K562 (cell line): ENCODE measurements around the gene RHOB. TPM values are rescaled to one million over a fixed set of nuclear protein-coding genes. Genes with fewer than 3 reads are reported as not detected.

Experiments used
- NFIX ChIP-seq: fragments of 250-450 bp; sonication (Bioruptor Pico); IDR thresholded peaks from 2 replicates; pipeline ENCODE4 v1.4.0; 2020; ENCODE audit warnings: low read depth, mild to moderate bottlenecking, moderate library complexity
- SMC3 ChIP-seq: conservative IDR thresholded peaks from 2 replicates; pipeline ENCODE4 v1.6.1; 2011; ENCODE audit warnings: low read depth, low read length, improper control_type of control experiment; ENCODE audit not compliant: insufficient read depth
- XRCC4 ChIP-seq: IDR thresholded peaks from one replicate; pipeline ENCODE4 v1.6.1; 2011; ENCODE audit not compliant: insufficient read depth, insufficient read length; ENCODE audit errors: extremely low read depth
- ZNF184 ChIP-seq: sonication (generic); formaldehyde crosslinking; IDR thresholded peaks from 2 replicates; pipeline ENCODE4 v1.5.0; 2020; ENCODE audit warnings: missing genetic modification reagents
- polyA plus RNA-seq, 8 experiments: library from polyadenylated mRNA; depleted of rRNA in 4 of 8; stranded (reverse) in 5 of 8; unstranded in 3 of 8; fragments of >200 nt; fragmentation: Nextera tagmentation in 2 of 8; fragmentation: Illumina TruSeq in 1 of 8; extraction: Ambion mirVana in 2 of 8; extraction: Trizol in 1 of 8; gene quantifications; 2 replicates each; pipeline versions ENCODE4 v1.2.1 to v1.2.3, GENCODE V29; 2011 to 2014; ENCODE audit warnings: inconsistent platforms in 1 of 8, missing spikeins in 1 of 8
- total RNA-seq, 7 experiments: library from RNA; depleted of rRNA in 6 of 7; stranded (reverse); fragments of >200 nt in 6 of 7; fragmentation: Illumina TruSeq in 2 of 7; extraction: Trizol in 2 of 7; gene quantifications; 2 replicates each; pipeline versions ENCODE4 v1.2.1 to v1.2.3, GENCODE V29; 2011 to 2021; ENCODE audit warnings: low replicate concordance in 1 of 7
- TF ChIP-seq, protein P1 (sequence below): fragments of 250-450 bp; sonication (Bioruptor Pico); IDR thresholded peaks from 2 replicates; pipeline ENCODE4 v1.5.0; 2021; ENCODE audit warnings: mild to moderate bottlenecking, moderate library complexity
- TF ChIP-seq, protein P2 (sequence below): fragments of 200-800 bp; sonication (Bioruptor generic); IDR thresholded peaks from 2 replicates; pipeline ENCODE4 v1.6.1; 2016; ENCODE audit warnings: missing genetic modification characterization, missing compliant biosample characterization

The RHOB gene
- total and polyA plus RNA-seq, 9 of the 15 experiments (the other 6 are each of a cell fraction or from before 2014, with no cell fraction given): 0.07 to 4.8 (median 1.1) TPM

DNA sequence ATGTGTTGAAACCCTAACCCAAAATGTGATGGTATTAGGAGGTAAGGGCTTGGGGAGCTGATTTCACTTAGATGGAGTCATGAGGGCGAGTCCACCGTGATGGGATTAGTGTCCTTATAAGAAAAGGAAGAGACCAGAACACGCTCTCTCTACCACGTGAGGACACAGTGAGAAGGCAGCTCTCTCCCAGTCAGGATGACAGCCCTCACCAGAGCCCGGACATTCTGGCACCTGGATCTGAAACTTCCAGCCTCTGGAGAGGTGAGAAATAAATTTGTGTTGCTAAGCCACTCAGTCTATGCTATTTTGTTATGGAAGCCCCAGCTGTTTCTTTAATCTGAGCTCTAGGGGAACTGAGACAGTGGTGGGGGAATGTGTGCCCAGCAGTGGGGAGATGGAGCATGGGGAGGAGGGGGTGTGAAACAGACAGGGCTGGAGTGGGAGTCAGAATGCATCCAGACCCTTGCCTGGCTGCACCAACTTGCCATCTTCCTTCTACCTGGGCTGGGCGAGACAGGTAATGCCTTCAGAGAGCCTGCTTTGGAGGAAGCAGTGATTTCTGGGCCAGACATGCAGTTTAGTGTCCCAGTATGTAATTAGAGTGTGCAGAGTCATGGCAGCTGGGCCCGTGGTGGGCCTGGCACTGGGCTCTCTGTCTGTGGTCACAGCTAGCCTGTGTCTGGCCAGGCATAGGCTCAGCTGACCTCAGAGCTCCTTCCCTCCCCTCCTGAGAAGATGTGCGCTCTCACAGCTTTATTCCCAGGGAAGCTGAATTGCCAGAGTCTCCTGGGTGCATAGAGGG is 38.1 kb downstream of the RHOB start (continued):
- TF ChIP-seq, protein P1, sequence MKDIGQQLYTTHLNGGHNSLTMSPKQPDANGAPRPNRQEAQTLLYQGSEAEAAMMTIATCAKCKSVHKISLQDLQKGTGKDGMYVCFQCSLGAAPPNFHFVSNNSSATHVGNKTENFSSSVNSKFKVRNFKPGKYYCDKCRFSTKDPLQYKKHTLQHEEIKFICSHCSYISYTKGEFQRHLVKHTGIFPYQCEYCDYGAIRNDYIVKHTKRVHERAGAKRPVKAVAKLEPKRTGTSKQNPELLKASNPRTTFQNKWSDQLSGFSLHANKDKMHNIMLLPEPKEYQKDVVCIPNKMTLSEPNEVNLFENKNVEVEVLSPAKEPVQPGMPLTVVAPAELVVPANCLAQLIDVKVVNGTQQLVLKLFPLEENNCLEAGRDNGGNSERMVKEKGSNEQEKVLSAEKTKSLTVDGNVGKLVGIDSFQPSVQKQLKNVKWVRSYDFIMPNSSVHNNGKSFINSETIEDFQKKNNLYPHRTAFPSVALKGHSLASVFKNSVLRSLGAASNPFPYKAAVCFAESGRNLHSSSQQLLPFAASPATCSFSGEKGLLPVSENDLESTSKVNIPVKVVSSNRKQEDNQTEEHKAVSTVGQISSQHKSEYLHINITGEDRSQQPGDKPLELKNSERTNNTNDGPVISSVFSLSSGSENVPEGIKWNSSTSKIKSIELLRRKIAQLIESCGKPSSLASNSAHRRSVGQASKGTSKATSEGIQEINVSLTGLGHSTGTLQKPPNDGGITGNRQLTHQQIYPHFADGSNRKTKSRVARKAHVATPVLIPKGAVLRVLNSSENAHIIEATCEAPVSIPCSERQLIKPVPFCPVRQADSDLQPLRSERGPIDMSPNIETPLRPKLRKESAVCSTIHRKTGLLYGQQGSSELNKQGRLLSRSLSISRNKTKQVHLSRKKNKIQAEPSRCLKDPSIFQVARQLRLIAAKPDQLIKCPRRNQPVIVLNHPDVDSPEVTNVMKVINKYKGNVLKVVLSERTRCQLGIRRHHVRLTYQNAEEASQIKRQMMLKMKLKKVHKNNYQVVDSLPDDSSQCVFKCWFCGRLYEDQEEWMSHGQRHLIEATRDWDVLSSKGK (CRISPR knock-in tag): no peak
- TF ChIP-seq SMC3 (no peak), ZNF184 (CRISPR knock-in tag) (no peak), NFIX (CRISPR knock-in tag) (no peak), XRCC4 (no peak)
- TF ChIP-seq, protein P2, sequence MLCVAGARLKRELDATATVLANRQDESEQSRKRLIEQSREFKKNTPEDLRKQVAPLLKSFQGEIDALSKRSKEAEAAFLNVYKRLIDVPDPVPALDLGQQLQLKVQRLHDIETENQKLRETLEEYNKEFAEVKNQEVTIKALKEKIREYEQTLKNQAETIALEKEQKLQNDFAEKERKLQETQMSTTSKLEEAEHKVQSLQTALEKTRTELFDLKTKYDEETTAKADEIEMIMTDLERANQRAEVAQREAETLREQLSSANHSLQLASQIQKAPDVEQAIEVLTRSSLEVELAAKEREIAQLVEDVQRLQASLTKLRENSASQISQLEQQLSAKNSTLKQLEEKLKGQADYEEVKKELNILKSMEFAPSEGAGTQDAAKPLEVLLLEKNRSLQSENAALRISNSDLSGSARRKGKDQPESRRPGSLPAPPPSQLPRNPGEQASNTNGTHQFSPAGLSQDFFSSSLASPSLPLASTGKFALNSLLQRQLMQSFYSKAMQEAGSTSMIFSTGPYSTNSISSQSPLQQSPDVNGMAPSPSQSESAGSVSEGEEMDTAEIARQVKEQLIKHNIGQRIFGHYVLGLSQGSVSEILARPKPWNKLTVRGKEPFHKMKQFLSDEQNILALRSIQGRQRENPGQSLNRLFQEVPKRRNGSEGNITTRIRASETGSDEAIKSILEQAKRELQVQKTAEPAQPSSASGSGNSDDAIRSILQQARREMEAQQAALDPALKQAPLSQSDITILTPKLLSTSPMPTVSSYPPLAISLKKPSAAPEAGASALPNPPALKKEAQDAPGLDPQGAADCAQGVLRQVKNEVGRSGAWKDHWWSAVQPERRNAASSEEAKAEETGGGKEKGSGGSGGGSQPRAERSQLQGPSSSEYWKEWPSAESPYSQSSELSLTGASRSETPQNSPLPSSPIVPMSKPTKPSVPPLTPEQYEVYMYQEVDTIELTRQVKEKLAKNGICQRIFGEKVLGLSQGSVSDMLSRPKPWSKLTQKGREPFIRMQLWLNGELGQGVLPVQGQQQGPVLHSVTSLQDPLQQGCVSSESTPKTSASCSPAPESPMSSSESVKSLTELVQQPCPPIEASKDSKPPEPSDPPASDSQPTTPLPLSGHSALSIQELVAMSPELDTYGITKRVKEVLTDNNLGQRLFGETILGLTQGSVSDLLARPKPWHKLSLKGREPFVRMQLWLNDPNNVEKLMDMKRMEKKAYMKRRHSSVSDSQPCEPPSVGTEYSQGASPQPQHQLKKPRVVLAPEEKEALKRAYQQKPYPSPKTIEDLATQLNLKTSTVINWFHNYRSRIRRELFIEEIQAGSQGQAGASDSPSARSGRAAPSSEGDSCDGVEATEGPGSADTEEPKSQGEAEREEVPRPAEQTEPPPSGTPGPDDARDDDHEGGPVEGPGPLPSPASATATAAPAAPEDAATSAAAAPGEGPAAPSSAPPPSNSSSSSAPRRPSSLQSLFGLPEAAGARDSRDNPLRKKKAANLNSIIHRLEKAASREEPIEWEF (CRISPR knock-in tag): no peak
- TF ChIP-seq, all 486 proteins: peak for 0
